Stimulated activated CD8-positive, alpha-beta memory T cell treated with anti-CD3 and anti-CD28 coated beads, Interleukin-4, amount 100 ng/mL, for 1 hour (primary cell): ENCODE data around the gene FRMPD3.
"Not testable (repeated sequence)": the region's sequence is repeated elsewhere in the genome, so short reads cannot be mapped to it uniquely, and the experiment has no call there.

ENCODE experiments used
- DNase-seq, 2 donors: peaks; one replicate each; pipeline ENCODE4 v3.0.0-alpha.2; 2020; ENCODE audit warnings: low read depth in 2 of 2, low spot score in 1 of 2

Gene FRMPD3

GRCh38 chrX:107448998-107449835 is at the start of gene FRMPD3:
FRMPD3 (plus strand) TSS chrX:107449652; CDS start chrX:107526589, 76,937 bp downstream.
- DNase-seq, result no peak

GRCh38 chrX:107420571-107420970 is 28.9 kb upstream of the FRMPD3 start:
- no peak for DNase-seq

GRCh38 chrX:107421337-107421861 is 28.1 kb upstream of the FRMPD3 start:
- no peak for DNase-seq

GRCh38 chrX:107429090-107429489 is 20.4 kb upstream of the FRMPD3 start:
- no peak for DNase-seq

GRCh38 chrX:107440187-107440586 is 9.3 kb upstream of the FRMPD3 start:
- DNase-seq, result no peak

GRCh38 chrX:107440692-107441091 is 8.8 kb upstream of the FRMPD3 start:
- no peak for DNase-seq

GRCh38 chrX:107442914-107443527 is 6.4 kb upstream of the FRMPD3 start:
- no peak for DNase-seq

- DNase-seq, result no peak
Measured at GRCh38 chrX:107445146-107445545, 4.3 kb upstream of the FRMPD3 start.

- DNase-seq, result no peak
Measured at GRCh38 chrX:107445631-107446030, 3.8 kb upstream of the FRMPD3 start.

GRCh38 chrX:107447642-107448041 is 1.8 kb upstream of the FRMPD3 start:
- no peak for DNase-seq

GRCh38 chrX:107448625-107448997 is 841 bp upstream of the FRMPD3 start:
- DNase-seq, result no peak

GRCh38 chrX:107450823-107451509 is 1.5 kb downstream of the FRMPD3 start:
- no peak for DNase-seq

GRCh38 chrX:107451731-107452130 is 2.3 kb downstream of the FRMPD3 start:
- DNase-seq, result no peak

- no peak for DNase-seq
Measured at GRCh38 chrX:107452581-107452980, 3.1 kb downstream of the FRMPD3 start.

- no peak for DNase-seq
Measured at GRCh38 chrX:107454302-107454701, 4.8 kb downstream of the FRMPD3 start.

GRCh38 chrX:107457289-107457688 is 7.8 kb downstream of the FRMPD3 start:
- DNase-seq, result no peak

- no peak for DNase-seq
Measured at GRCh38 chrX:107465932-107466620, 16.6 kb downstream of the FRMPD3 start.

GRCh38 chrX:107467271-107467670 is 17.8 kb downstream of the FRMPD3 start:
- no peak for DNase-seq

GRCh38 chrX:107470198-107470597 is 20.7 kb downstream of the FRMPD3 start:
- DNase-seq, result no peak

- DNase-seq, result no peak
Measured at GRCh38 chrX:107470971-107471370, 21.5 kb downstream of the FRMPD3 start.

GRCh38 chrX:107471420-107471819 is 22.0 kb downstream of the FRMPD3 start:
- not testable (repeated sequence) for DNase-seq
